ENCODE results near the gene CYS1. TPM values are rescaled to one million over a fixed set of nuclear protein-coding genes. Genes with fewer than 3 reads are reported as not detected.

CYS1 gene
- total RNA-seq, 2 experiments from 2014 or later = 0.15 TPM; not detected in 1

DNA sequence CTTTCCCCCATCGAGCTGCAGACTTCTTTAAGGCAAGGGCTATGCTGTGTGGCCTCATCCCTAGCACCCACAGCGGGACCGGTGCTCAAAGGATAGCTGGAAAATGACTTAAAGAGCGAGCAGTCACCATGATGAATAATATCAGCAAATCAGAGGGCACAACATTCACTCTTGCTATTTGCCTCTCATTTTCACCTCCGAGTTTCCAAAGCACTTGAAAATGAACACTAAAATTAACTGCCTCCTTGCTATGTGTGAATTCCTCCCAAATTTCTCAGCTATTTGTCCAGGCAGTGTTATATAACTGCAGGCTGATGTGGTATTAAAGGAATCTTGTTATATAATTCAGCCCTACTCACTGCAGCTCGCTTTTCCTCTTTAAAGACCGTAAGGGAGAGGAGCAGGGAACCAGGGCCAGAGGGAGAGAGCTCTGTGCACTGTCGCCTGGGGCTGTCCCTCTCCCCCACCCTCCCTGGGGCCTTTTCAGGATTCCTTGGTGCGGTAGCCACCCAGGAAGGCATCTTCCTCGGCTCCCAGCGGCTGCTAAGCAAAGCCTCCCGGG, 1.4 kb downstream of the CYS1 start:
- POLR2A ChIA-PET = no interaction called here
- CTCF ChIA-PET = interaction anchor here (13.2 kb wide), 1 partner anchor 358 kb away, joined by 129 read pairs; no protein-coding TSS in a partner anchor

DNA sequence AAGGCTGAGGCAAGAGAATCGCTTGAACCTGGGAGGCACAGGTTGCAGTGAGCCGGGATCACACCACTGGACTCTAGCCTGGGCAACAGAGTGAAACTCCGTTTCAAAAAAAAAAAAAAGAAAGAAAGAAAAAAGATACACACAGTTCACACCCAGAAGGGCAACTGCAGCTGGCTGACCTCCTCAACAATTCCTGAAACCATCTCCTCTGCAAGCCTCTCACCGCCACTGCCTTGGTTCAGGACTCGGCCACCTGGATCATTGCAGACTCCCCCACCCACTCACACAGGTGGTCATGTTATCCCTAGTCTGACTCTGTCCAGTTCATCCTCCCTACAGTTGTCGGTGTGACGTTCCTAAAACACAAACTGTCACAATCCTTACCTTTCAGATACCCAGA, 2.2 kb downstream of the CYS1 start:
- CTCF ChIA-PET = interaction anchor here (13.2 kb wide), 1 partner anchor 358 kb away, joined by 129 read pairs; no protein-coding TSS in a partner anchor
- POLR2A ChIA-PET = no interaction called here

DNA sequence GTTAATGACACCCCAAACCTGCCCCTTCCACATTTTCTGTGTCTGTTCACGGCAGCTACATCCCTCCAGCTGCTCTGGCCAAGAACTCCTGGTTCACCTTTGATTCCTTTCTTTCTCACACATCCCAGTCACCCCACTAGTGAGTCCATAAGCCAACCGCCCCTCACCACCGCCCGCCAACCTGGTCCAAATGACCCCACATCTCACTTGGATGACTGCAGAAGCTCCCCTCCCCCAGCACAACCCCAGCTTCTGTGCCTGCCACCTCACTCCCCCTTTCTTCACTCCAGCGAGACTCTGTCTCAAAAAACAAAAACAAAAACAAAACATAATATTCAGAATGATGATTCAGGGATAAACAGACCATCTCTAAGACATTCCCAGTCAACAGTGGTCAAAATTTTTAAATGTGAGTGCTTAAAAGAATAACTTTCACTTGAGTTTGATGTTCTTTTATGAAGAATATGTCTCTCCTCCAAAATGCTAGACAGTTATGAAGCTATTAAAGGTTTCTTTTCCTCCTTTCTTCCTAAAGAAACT, 3.2 kb downstream of the CYS1 start:
- ChIA-PET CTCF (interaction anchor here (1.0 to 13.2 kb wide), 3 partner anchors 29 to 359 kb away, joined by 3 to 129 read pairs (median 4); no protein-coding TSS in a partner anchor), POLR2A (no interaction called here)

DNA sequence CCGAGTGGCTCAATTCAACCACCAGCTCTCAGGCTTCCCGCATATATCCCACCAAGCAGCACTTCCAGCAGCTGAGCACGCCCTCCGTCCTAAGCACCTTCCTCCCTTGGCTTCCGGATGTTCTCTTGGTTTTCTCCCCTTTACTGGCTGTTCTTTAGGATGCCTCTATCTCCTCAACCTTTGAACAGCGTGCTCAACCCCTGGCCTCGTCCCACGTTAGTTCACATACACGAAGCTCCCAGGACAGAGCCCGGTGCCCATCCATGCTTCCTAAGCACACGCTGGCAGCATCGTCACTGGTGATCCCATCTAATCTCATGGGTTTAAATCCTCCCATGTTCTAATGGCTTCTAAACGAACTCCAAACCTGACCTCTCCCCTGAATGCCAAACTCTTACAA, 3.7 kb downstream of the CYS1 start:
- CTCF ChIA-PET = interaction anchor here (1.0 to 13.2 kb wide), 3 partner anchors 28 to 360 kb away, joined by 3 to 129 read pairs (median 4); no protein-coding TSS in a partner anchor
- POLR2A ChIA-PET = no interaction called here

DNA sequence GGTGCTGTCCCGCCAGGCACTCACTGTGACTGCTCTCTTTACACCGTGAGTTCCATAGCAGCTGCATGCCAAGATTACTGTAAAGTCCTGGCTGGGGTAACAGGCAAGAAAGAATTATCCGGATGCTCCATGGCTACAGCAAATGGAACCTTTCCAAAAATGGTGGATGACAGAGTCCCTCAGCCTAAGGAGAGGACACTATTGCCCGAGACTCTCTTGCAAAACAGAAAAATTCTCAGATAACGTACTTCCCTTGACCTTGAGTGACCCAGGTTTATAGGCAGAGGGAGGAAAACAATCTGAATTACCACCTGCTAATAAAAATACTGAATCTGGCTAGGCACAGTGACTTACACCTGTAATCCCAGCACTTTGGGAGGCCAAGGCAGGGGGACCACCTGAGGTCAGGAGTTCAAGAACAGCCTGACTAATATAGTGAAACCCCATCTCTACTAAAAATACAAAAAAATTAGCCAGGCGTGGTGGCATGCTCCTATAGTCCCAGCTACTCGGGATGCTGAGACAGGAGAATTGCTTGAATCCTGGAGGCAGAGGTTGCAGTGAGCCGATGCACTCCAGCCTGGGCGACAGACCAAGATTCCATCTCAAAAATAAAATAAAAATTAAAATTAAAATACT, 4.5 kb downstream of the CYS1 start:
- ChIA-PET CTCF (interaction anchor here (1.6 to 13.2 kb wide), 3 partner anchors 20 to 361 kb away, joined by 4 to 129 read pairs (median 53); no protein-coding TSS in a partner anchor), POLR2A (no interaction called here)

DNA sequence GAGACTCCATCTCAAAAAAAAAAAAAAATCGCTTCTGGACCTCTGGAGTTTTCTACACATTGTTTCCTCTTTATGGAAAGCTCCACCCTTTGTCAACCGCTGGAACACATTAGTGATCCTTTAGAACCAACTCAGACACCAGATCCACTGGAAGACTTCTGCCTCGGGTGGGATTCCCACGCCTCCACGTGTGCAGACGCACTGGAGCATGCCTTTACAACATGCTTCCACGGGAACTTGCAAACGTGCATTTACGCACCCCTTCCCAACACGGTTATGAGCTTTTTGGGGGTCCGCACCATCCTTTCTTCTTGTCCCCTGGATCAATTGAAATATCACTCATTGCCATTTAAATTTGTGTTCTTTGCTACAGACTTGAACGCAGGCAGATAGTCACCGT, 5.1 kb downstream of the CYS1 start:
- ChIA-PET CTCF (interaction anchor here (6.5 to 13.2 kb wide), 2 partner anchors 21 to 361 kb away, joined by 53 to 129 read pairs; no protein-coding TSS in a partner anchor), POLR2A (no interaction called here)

DNA sequence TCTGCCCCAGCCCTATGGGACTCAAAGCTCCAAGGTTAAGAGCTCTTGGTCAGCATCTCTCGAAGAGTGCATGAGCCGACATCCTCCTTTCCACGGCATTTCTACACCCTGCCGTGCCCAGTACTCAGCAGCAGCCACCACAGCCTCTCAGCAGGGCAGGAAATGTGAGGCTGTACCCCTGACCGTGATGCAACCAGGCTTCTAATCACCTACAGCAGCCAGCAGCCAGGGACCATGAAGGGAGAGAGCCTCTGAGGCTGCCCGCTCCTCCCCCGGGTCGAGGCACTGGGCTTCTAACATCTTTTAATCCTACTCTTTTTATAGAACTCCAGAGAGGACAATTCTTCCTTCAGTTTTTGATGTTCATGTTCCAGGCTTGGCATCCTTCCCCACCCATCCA, 6.5 kb downstream of the CYS1 start:
- CTCF ChIA-PET = interaction anchor here (1.1 to 13.2 kb wide), 6 partner anchors 11 to 363 kb away, joined by 3 to 129 read pairs (median 12); no protein-coding TSS in a partner anchor
- POLR2A ChIA-PET = no interaction called here

DNA sequence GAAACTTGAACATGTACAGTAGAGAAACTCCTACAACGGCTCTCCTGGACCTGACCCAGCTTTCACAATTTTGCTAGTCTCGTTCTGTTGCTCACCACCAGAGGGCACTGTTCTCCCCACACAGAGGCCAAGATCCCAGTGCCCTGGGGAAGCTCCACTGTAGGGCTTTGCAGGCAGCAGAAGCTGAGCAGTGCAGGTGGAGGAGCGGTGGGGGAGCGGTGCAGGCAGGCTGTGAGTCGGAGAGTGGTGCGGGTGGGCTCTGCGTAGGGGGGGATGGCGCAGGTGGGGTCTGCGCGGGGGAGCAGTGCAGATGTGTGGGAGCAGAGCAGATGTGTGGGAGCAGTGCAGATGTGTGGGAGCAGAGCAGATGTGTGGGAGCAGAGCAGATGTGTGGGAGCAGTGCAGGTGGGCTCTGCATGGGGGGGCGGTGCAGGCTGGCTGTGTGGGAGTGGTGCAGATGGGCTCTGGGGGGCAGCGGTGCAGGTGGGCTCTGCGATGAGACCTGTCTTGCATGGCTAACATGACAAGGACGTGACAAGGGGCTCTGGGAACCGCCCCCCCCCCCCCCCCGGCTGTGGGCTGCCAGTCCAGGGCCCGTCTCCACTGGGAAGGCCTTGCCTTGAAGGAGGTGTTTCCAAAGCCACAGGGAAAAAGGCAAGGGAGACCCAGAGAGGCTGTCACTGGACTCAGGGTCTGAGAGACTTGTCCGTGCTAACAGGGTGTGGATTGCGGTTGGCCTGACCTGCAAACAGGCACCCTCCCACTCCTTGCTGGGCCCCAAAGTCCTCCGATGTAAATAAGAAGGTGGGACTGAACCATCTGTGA, 7.3 kb downstream of the CYS1 start:
- CTCF ChIA-PET = interaction anchor here (0.7 to 13.2 kb wide), 34 partner anchors 9 to 497 kb away, joined by 3 to 129 read pairs (median 4); no protein-coding TSS in a partner anchor
- POLR2A ChIA-PET = interaction anchor here (0.6 to 1.0 kb wide), 3 partner anchors 11 to 362 kb away, joined by 3 to 6 read pairs (median 3); no protein-coding TSS in a partner anchor

DNA sequence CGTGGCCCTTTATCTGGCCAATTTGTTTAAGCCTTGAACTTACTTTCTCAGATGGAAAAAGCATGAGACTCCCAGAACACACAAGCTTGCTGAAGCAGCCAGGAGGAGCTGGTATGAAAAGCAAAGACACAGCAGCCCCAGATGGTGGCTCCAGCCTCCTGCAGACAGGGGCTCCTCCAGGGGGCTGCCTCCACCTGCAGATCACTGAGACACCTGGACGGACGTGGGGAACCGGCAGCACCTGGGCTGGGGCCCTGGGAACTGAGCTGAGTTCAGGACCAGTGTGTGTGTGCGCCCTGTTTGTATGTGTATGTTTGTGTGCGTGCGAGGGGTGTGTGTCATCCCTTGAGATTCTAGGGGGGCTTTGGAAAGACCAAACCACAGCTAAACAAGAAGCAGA, 8.6 kb downstream of the CYS1 start:
- ChIA-PET POLR2A (no interaction called here), CTCF (interaction anchor here (1.0 to 13.2 kb wide), 7 partner anchors 20 to 365 kb away, joined by 3 to 129 read pairs (median 6); no protein-coding TSS in a partner anchor)

DNA sequence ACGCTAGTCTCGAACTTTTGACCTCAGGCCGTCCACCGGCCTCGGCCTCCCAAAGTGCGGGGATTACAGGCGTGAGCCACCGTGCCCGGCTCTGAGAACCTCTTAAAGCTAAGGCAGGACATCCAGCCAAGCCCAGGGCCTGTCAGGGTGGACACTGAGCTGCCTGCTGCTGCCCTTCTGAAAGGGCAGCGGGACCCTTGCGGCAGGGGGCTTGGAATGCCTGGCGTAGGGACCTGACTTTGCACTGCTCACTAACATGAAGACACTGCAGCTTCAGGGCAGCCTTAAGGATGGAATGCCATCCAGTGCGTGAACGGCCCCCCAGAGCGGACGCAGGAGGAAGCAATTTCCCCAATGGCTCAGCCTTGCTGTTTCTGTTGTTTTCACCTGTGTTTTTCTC, 9.0 kb downstream of the CYS1 start:
- POLR2A ChIA-PET = no interaction called here
- CTCF ChIA-PET = interaction anchor here (1.3 to 13.2 kb wide), 3 partner anchors 25 to 365 kb away, joined by 6 to 129 read pairs (median 53); no protein-coding TSS in a partner anchor

DNA sequence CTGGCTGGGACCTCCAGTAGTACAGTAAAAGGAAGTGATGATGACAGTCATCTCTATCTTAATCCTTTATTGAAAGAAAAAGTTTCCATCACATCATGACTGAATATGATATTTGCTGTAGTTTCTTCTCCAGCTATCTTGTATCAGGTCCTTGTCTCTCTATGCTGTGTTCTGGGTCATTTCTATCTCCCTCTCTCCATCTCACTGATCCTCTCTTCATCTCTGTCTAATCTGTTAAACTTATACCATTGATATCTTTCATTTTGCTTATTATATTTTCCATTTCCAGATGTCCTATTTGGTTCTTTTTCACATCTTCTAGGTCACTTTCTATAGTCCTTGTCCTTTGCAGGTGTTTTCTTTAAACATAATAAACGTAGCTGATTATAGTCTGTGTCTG, 12.3 kb downstream of the CYS1 start:
- CTCF ChIA-PET = interaction anchor here (1.0 to 13.2 kb wide), 4 partner anchors 19 to 369 kb away, joined by 3 to 129 read pairs (median 5); no protein-coding TSS in a partner anchor
- POLR2A ChIA-PET = no interaction called here

DNA sequence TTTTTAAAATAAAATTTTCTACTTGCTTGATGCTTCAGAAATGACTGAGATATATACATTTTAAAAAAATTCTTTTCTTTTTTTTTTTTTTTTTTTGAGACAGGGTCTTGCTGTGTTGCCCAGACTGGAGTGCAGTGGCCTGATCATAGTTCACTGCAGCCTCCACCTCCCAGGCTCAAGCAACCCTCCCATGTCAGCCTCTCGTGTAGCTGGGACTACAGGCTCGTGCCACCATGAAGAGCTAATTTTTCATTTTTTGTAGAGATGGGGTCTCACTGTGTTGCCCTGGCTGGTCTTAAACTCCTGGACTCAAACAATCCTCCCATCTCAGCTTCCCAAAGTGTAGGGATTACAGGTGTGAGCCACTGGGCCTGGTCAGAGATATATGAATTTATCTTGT, 12.9 kb downstream of the CYS1 start:
- POLR2A ChIA-PET = no interaction called here

DNA sequence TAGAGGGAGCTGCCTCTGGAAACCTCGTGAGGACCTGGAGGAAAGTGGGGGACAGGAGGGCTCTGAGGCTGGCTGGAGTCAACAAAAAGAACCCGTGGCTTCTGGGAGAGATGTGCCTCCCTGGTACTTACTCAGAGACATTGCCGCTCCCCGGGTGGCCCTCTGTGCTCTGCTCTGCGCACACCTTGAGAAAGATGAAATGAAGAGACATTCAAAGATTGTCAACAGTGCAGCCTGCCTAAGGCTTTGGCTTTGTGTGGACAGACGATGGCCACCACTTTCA, 14.5 kb downstream of the CYS1 start:
- POLR2A ChIA-PET = no interaction called here
- CTCF ChIA-PET = no interaction called here

More for the DNA sequence above, 12.9 kb downstream of the CYS1 start:
- CTCF ChIA-PET = no interaction called here

DNA sequence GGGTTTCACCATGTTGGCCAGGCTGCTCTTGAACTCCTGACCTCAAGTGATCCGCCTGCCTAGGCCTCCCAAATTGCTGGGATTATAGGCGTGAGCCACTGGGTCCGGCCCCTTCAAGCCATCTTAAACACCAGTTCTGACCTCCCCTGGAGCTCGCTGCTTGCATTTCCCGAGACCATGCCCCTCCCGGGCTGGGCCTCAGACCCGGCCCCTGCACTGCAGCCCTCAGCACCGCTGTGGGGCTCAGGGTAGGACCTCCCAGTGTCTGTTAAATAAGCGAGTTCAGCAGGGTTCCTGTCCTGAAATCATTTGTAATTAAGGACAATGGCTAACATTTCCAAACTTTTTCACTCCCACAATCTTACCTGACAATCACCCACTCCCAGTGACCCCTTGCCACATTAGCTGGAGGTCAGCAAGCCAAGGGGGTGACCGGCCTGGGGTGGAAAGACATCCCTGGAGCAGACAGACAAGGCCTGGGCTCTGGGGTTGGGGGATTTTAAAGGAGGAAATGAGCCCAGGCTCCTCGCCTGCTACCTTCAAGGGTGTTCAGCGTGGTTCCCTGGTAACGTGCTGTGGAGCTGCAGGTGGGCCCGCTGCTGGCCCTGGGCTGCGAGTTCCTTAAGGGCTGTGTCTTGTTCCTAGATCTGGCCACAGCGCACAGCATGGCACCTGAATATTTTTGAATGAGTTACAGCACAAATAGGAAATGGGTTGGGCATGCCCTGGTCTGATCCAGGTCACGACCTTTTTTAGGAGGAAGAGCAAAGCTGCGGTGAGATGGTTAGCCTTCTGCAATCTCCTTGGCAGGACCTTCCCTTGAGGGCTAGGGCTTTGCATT, 15.1 kb downstream of the CYS1 start:
- POLR2A ChIA-PET = no interaction called here
- CTCF ChIA-PET = no interaction called here

DNA sequence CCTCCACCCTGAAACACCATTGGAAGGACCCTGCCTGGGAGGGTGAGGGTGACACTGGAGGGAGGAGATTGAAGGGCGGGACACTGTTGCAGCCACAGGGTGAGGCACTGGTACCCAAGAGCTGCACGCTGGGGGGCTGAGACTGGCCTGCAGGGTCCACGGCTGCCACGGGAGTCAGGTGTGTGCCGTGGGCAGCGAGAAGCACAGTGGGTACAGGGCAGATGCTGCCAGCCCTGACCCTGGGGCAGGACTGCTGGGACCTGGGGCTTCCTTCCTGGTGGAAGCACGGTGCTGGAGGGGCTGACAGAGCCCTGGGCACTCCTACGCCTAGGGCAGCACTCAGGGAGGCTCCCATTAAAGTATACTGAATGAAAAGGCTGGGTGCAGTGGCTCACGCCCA, 16.6 kb downstream of the CYS1 start:
- ChIA-PET POLR2A (no interaction called here), CTCF (no interaction called here)

DNA sequence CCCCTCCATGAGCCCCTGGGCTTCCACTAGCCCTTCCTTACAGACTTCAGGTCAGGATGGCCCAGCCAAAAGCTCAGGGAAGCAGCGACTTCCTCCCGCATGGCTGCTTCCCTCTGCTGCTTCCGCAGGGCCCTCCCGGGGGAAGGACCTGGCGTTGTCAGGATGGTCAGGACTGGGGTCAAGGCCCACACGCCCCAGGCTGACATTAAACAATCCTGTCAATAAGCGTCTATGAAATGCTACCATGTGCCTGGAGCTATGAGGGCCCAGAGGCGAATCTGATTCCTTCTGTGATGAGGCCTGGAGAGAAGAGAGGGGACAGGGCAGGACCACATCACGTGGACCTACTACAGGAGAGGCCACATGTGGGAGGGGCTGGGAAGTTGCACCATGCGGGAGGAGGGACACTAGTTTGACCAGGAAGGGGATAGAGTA, 17.3 kb downstream of the CYS1 start:
- ChIA-PET CTCF (no interaction called here), POLR2A (no interaction called here)

DNA sequence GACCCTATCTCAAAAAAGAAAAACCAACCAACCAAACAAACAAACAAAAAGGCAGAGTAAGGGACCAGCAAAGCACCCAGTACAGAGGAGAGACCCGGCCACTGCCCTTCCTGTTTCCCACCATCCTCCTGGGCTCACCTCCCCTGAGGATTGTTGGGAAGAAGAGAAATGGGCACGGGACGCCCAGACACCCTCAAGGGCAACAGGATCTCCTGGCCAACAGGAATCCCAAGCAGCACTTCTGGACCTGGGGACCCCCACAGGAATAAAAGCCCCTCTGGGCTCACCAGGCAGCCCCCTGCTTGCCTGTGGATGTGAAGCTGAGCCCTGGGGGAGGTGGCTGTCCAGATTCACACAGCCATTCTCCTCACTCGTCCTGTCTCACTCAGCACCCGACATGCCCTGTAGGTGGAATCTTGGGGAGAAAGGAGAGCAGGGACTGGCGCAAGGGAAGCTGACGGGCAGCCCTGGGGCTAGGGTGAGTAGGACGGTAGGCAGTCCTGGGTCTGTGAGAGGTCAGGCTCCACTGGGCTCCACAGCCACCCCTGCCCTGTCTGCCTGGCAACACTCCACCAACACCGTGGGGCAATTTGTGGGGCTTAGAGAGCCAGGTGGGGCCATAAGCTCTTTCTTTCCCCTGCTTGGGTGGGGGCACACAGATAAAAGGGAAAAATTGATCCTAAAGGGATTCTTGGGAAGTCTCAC, 18.8 kb downstream of the CYS1 start:
- ChIA-PET CTCF (interaction anchor here (1.0 to 1.2 kb wide), 2 partner anchors 11 to 13 kb away, joined by 3 read pairs; no protein-coding TSS in a partner anchor), POLR2A (interaction anchor here (0.7 kb wide), 1 partner anchor 12 kb away, joined by 6 read pairs; no protein-coding TSS in a partner anchor)

All from activated CD8-positive, alpha-beta memory T cell treated with anti-CD3 and anti-CD28 coated beads for 36 hours (primary cell).